GM19099 (cell line): ENCODE results near the gene PLPP7.

Experiments
- POLR2A ChIP-seq: IDR thresholded peaks from 3 replicates; pipeline ENCODE4 v1.6.1; 2011; ENCODE audit warnings: low read depth; ENCODE audit not compliant: insufficient read length; ENCODE audit errors: extremely low read depth

Gene PLPP7

GRCh38 chr9:131276891-131277286 lies 12.6 kb upstream of the PLPP7 start:
- no peak for TF ChIP-seq POLR2A

- no peak for TF ChIP-seq POLR2A
Measured at GRCh38 chr9:131277287-131277909, 12.1 kb upstream of the PLPP7 start.

GRCh38 chr9:131277910-131278701 lies 11.4 kb upstream of the PLPP7 start:
- no peak for TF ChIP-seq POLR2A

- TF ChIP-seq POLR2A = no peak
Measured at GRCh38 chr9:131278702-131279111, 10.8 kb upstream of the PLPP7 start.

- no peak for TF ChIP-seq POLR2A
Measured at GRCh38 chr9:131279196-131279862, 10.2 kb upstream of the PLPP7 start.

GRCh38 chr9:131279863-131280570 lies 9.5 kb upstream of the PLPP7 start:
- TF ChIP-seq POLR2A = no peak

GRCh38 chr9:131280660-131281059 lies 8.9 kb upstream of the PLPP7 start:
- no peak for TF ChIP-seq POLR2A

GRCh38 chr9:131281119-131281965 lies 8.2 kb upstream of the PLPP7 start:
- no peak for TF ChIP-seq POLR2A

GRCh38 chr9:131282175-131282574 lies 7.3 kb upstream of the PLPP7 start:
- TF ChIP-seq POLR2A = no peak

GRCh38 chr9:131282688-131283422 lies 6.7 kb upstream of the PLPP7 start:
- TF ChIP-seq POLR2A = no peak

GRCh38 chr9:131284856-131285255 lies 4.7 kb upstream of the PLPP7 start:
- no peak for TF ChIP-seq POLR2A

- TF ChIP-seq POLR2A = no peak
Measured at GRCh38 chr9:131287359-131287758, 2.2 kb upstream of the PLPP7 start.

- TF ChIP-seq POLR2A = no peak
Measured at GRCh38 chr9:131288217-131288616, 1.3 kb upstream of the PLPP7 start.
